GM18951 (cell line): ENCODE results near the gene CFDP1.

Source experiments
- POLR2A ChIP-seq: IDR thresholded peaks from 4 replicates; pipeline ENCODE4 v1.6.1; 2011; ENCODE audit warnings: mild to moderate bottlenecking; ENCODE audit not compliant: insufficient read length, insufficient read depth; ENCODE audit errors: extremely low read depth
- in situ Hi-C: fragments of 300-500 bp; cut with MboI; formaldehyde crosslinking; loops from one replicate; pipeline ENCODE4 v1.12.0; 2022; ENCODE audit warnings: low sequenced_read_pairs, mixed read lengths, inconsistent platforms; ENCODE audit not compliant: unreplicated experiment

CFDP1 gene

DNA sequence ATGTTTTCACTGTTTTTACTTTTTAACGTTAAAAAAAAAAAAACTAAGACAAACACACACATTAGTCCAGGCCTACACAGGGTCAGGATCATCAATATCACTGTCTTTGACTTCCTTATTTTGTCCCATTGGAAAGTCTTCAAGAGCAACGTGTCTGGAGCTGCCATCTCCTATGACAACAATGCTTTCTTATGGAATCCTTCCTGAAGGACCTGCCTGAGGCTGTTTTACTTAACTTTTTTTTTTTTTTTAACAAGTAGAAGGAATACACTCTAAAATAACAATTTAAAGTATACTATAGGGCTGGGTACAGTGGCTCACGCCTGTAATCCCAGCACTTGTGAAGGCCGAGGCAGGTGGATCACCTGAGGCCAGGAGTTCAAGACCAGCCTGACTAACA lies 110.1 kb downstream of the CFDP1 start:
- TF ChIP-seq POLR2A, result no peak
- in situ Hi-C loops, result no loop called here

DNA sequence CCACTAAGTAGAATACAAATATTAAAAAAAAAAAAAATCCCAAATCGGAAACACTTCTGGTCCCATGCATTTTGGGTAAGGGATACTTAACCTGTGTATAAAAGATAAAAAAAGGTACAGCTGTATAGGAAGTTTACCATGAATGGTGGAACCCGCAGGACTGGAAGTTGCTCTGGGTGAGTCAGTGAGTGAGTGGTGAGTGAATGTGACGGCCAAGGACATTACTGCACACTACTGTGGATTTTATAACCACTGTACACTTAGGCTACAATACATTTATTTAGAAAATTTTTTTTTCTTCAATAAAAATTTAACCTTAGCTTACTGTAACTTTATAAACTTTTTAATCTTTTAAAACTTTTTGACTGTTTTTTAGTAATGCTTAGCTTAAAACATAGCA lies 110.6 kb downstream of the CFDP1 start:
- in situ Hi-C loops, result no loop called here
- TF ChIP-seq POLR2A, result no peak

DNA sequence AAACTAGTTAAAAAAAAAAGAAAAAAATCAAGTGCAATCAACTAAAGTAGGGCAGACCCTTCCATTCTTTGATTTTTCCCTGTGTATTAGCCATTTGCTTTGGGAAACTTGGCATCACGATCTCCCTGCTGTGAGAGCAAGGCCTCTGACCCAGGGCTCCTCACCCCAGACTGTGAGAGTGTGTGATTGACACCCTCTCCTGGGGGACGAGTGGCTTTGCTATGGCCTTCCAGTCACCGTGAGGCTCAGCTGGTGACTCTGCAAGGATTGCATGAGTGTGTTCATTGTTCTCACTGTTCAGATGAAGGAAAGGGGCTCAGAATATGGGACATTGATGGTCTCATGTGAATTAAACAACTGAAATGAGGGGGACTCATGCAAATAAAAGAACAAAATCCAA lies 112.9 kb downstream of the CFDP1 start:
- TF ChIP-seq POLR2A, result no peak
- in situ Hi-C loops, result no loop called here

DNA sequence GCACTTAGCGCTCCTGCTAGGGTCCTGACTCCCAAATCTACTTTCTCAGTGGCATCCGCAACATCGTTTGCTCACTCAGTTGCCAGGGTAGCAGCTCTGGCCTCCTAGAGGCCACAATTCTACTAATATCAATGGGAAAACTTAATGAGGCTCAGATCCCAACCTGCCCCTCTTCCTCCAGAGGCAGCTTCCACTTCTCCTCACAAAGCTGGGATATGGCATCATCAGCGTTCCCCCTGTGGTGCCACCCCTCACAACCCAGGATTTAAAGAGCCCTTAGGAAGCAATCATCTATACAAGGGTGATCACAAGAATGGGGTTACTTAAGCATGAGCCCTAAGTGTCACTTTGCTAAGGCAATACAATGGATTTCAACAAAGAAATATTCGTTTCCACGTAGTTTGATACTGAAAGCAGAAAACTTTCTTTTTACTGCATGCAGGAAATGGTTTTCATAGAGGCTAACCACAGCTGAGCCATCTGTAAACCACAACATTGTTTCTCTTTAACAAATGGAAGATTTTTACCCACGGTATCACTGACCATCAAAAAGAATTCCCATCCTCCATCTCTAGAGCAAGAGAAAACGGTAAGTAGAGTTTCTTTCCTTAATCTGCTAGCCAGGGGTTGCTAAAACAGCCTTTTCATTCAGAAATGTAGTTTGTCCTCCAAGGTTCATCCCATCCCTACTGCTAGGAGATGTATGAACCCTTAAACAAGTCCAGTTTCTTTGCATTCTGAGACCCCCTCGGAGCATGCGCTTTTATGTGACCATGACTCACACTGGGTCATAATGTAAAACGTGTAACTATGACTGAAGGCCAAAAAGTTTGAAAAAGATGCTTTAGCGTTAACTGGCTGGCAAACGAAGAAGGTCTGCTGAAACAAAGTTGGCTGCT lies 113.5 kb downstream of the CFDP1 start:
- TF ChIP-seq POLR2A, result no peak
- in situ Hi-C loops, result no loop called here

DNA sequence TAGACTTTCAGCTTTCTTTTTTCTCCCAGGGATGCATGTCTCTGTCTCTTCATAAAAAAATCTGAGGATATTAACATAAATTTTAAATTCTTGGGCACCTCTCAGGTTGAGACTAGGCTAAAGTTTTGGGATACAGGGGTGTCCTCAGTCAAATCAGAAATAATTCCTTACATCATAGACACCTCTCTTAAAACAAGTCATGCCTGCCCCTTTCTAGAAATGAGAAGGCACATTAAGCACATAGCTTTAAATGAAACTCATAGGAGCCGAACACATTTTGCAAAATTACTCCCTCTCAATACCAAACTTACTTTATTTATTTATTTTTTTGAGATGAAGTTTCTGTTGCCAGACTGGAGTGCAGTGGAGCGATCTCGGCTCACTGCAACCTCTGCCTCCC lies 114.6 kb downstream of the CFDP1 start:
- in situ Hi-C loops, result no loop called here
- no peak for TF ChIP-seq POLR2A

DNA sequence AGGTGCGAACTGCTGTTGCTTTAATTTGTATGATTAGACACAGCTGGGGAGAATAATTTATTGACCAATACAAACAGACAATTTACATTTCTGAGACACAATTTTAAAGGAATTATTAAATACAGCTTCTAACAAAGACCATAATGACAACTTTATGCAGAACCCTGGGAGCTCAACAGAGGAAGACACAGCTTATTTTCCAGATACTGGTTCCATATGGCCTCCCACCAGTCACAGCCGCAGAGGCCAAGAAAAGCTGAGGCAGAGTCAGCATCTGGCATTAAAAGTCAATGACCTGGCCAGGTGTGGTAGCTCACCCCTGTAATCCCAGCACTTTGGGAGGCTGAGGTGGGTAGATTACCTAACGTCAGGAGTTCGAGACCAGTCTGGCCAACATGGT lies 115.8 kb downstream of the CFDP1 start:
- TF ChIP-seq POLR2A, result no peak
- in situ Hi-C loops, result no loop called here

DNA sequence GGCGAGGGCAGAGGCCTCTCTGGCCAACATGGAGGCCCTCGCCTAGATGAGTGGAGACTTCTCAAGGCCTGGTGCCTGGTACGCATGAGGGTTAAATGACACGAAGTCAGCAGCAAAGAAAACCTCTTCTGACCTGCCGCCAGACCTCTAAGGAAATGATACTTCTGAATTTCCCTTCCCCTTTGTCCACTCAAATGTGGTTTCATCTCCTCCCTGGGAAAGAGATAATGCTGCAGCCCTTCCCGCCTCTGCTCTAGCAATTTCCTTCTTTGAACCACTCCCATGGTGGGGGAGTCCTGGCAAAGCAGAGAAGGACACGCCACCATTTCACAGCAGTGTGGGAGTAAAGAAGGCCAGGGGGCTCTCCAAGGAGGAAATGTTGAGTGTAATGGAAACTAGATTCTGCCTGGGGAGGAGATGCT lies 116.2 kb downstream of the CFDP1 start:
- in situ Hi-C loops, result no loop called here
- TF ChIP-seq POLR2A, result no peak

DNA sequence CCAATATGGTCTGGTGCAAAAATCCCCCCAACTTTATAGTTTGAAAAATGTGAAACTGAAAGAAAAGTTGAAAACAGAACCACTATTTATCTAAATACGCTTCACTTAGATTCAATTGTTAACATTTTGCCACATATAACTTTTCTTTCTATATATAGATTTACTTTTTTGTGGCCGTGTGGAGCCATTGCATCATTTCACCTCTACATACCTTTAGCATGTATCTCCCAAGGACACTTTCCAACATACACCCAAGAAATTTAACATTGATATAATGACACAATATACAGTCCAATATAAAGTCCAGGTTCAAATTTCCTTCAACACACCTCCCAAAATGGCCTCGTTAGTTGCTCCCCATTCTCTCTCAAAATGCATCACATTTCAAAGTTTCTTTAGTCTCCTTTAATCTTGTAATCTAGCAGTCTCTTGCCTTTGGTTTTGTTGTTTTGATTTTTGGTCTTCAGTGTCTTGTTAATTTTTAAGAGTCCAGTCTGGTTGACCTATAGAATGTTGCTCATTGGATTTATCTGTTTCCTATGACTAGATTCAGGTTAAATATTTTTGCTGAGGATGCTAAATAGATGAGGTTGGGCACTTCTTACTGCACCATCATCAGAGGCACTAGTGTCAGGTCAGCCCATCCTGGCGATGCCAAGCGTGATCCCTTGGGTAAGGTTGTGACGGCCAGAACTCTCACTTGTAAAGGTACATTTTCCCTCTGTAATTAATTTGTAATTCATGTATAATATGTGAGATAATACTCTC lies 117.6 kb downstream of the CFDP1 start:
- in situ Hi-C loops, result no loop called here
- TF ChIP-seq POLR2A, result no peak

DNA sequence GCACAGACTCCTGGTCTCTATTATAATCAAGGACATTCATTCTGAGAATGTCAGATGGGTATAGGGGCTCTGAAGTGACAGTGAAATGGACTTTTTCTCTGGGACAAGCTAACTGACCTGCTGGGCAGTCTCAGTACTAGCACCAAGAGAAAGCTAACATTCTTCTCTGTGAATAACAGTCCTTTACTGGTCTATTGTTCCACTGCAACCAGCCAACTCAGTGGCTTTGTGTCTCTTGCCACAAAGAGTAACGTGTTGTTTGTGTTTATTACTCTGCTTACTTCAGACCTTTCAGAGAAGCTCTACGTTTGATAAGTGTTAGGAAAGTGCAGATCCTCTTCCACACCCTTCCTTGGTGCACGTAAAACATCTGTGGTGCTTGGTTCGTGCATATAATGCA lies 120.4 kb downstream of the CFDP1 start:
- TF ChIP-seq POLR2A, result no peak
- in situ Hi-C loops, result no loop called here

DNA sequence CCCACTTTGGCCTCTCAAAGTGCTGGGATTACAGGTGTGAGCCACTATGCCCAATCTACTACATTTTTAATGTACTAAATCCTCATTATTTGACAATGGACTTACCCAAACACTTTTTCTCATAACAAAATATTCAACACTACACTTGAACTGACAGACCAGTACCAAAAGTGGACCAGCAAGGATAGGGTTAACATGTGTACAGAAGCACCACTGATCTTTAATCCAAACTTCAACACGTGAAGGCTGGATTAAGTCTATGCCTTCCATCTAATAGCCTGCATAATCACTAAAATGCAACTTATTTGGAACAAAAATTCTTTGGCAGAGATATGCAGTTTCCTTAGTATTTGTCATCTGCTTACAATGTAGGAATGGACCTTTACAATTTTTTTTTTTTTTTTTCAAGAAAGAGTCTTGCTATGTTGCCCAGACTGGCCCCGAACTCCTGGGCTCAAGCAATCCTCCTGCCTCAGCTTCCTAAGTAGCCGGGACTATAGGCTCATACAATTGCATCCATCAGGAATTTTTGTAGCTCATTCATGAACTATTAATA lies 121.8 kb downstream of the CFDP1 start:
- no peak for TF ChIP-seq POLR2A
- in situ Hi-C loops, result no loop called here

DNA sequence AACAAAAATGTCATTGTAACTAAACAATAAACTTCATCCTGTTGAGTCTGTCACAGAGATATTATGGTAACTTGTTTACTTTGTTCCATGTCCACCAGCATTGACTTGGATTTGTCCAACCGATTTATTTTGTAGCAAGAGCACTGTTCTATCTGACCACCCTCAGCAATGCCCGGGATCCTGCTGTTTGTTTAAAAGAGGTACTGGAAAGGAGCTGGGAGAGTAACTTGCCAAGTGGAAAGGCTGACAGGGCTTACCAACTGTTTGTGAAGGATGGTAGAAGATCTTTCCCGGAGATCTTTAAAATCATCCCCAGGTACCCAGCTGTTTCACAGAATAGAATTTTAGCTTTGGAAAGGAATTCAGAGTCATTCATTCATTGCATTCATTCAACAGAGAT lies 122.8 kb downstream of the CFDP1 start:
- no peak for TF ChIP-seq POLR2A
- in situ Hi-C loops, result no loop called here

DNA sequence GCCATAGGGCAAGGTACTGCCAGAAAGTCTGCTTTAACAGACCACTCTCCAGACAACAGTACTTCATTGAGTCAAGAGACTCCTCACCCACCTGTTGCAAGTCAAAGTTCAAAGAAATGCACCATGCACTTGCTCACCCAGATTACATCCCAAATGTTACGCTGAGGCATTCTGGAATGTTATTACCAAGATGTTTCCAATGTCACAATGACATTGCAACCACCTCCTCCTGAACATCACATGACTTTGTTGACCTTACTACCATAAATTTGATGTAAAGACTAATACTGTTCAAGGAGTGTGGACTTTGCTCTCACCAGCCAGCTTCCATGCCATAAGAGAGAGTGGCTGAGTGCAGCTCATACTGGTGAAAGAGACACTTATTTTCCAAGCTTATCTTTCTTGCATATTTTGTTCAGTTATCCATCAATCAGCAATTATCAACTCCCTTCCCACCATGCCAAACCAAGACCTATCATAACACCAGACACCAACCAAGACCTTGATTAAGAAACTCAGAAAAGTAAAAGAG lies 123.3 kb downstream of the CFDP1 start:
- no peak for TF ChIP-seq POLR2A
- in situ Hi-C loops, result no loop called here

DNA sequence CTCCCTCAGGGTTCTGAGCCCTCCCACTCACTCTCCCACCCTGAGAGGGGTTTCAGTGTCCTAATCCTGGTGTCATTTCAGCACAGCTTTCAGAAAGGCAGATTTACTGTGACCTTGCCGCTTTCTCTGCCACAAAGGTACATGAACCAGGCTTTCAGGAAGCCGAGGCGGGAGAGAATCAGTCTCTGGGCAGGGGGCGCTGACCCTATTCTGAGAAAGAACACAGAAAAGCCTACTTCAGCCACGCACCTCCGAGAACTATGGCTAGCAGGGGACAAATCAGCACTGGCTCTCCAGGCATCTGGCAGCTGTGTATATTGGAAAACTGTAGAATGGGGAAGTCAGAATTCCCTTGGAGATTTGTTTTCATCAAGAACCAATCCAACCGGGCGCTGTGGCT lies 124.1 kb downstream of the CFDP1 start:
- TF ChIP-seq POLR2A, result no peak
- in situ Hi-C loops, result no loop called here
